ENCODE results near the gene MLKL. TPM values are rescaled to one million over a fixed set of nuclear protein-coding genes. Genes with fewer than 3 reads are reported as not detected.

MLKL gene
- polyA plus RNA-seq, 3 donors, result 33.6 to 136 (median 37.8) TPM

GRCh38 chr16:74660383-74660782 is 40.3 kb downstream of the MLKL start:
- no peaks in the 10 kb centered on the region for H3K9me3 Mint-ChIP-seq
- H3K36me3 Mint-ChIP-seq, result peaks cover 54 to 74% of the 10 kb centered on the region in 2 donors
- H3K79me2 ChIP-seq (ENCODE audit: insufficient read depth, low read length), result peaks cover 100% of the 10 kb centered on the region
- H4K20me1 ChIP-seq (ENCODE audit: insufficient read depth, low read length), result peaks cover 42% of the 10 kb centered on the region
- no peak overlapping the region for H3K4me3 Mint-ChIP-seq
- peaks cover 38% of the 10 kb centered on the region for H3K4me1 Mint-ChIP-seq
- no peak for DNase-seq
- H3K9me3 ChIP-seq (replicated peaks in 1 of 2; ENCODE audit: control insufficient read depth in 1 of 2, insufficient read depth in 1 of 2, low read length in 2 of 2), result no peaks in the 10 kb centered on the region
- no peak overlapping the region for H2AFZ ChIP-seq (ENCODE audit: insufficient read depth, low read depth, low read length, poor library complexity, severe bottlenecking)
- WGBS (ENCODE audit: insufficient coverage), result 100% methylated on average over 1 of the region's 4 CpGs
- no peak overlapping the region for H3K4me3 ChIP-seq (replicated peaks in 1 of 3; ENCODE audit: low read depth in 2 of 3, low read length in 3 of 3)
- H3K4me1 ChIP-seq (ENCODE audit: control insufficient read depth in 1 of 2, insufficient read depth in 2 of 2, low read length in 2 of 2), result peaks cover 16 to 23% of the 10 kb centered on the region in 2 donors
- peaks cover 38 to 93% of the 10 kb centered on the region in 2 donors for H3K36me3 ChIP-seq (replicated peaks in 1 of 2; ENCODE audit: control insufficient read depth in 1 of 2, insufficient read depth in 2 of 2, low read length in 2 of 2)
- no peaks in the 10 kb centered on the region for H3K27me3 Mint-ChIP-seq (ENCODE audit: low read depth in 3 of 3)
- intact Hi-C loops (cut with micrococcal nuclease), result no loop called here
- H3K27me3 ChIP-seq (ENCODE audit: control insufficient read depth in 2 of 2, insufficient read depth in 2 of 2, low read length in 2 of 2), result no peaks in the 10 kb centered on the region
- H3K27ac Mint-ChIP-seq, result peak overlapping the region in 1 of 7 donors; percentile 8
- no peak overlapping the region for H3K4me2 ChIP-seq (replicated peaks; ENCODE audit: extremely low read depth, low read length, poor library complexity, severe bottlenecking)
- TF ChIP-seq CTCF (IDR thresholded peaks at IDR 0.05), result no peak
- peak overlapping the region in 1 of 2 donors; percentile 55 for H3K27ac ChIP-seq (ENCODE audit: low read depth in 1 of 2, low read length in 2 of 2)
- no peak overlapping the region for H3K9ac ChIP-seq (ENCODE audit: insufficient read depth, low read length, poor library complexity, severe bottlenecking)

- Histone ChIP-seq H4K20me1 (ENCODE audit: insufficient read depth, low read length) (peaks cover 42% of the 10 kb centered on the region), H3K27ac (ENCODE audit: low read depth in 1 of 2, low read length in 2 of 2) (peak overlapping the region in 1 of 2 donors; percentile 53), H3K4me2 (replicated peaks; ENCODE audit: extremely low read depth, low read length, poor library complexity, severe bottlenecking) (no peak overlapping the region), H3K27me3 (ENCODE audit: control insufficient read depth in 2 of 2, insufficient read depth in 2 of 2, low read length in 2 of 2) (no peaks in the 10 kb centered on the region), H3K36me3 (replicated peaks in 1 of 2; ENCODE audit: control insufficient read depth in 1 of 2, insufficient read depth in 2 of 2, low read length in 2 of 2) (peaks cover 36 to 93% of the 10 kb centered on the region in 2 donors), H3K4me3 (replicated peaks in 1 of 3; ENCODE audit: low read depth in 2 of 3, low read length in 3 of 3) (no peak overlapping the region), H3K4me1 (ENCODE audit: control insufficient read depth in 1 of 2, insufficient read depth in 2 of 2, low read length in 2 of 2) (peaks cover 16 to 18% of the 10 kb centered on the region in 2 donors), H2AFZ (ENCODE audit: insufficient read depth, low read depth, low read length, poor library complexity, severe bottlenecking) (no peak overlapping the region), H3K9me3 (replicated peaks in 1 of 2; ENCODE audit: control insufficient read depth in 1 of 2, insufficient read depth in 1 of 2, low read length in 2 of 2) (no peaks in the 10 kb centered on the region), H3K79me2 (ENCODE audit: insufficient read depth, low read length) (peaks cover 100% of the 10 kb centered on the region), H3K9ac (ENCODE audit: insufficient read depth, low read length, poor library complexity, severe bottlenecking) (no peak overlapping the region)
- Mint-ChIP-seq H3K4me1 (peaks cover 42% of the 10 kb centered on the region), H3K36me3 (peaks cover 58 to 70% of the 10 kb centered on the region in 2 donors), H3K9me3 (no peaks in the 10 kb centered on the region), H3K27ac (peak overlapping the region in 2 of 7 donors; percentile 35 to 69), H3K27me3 (ENCODE audit: low read depth in 3 of 3) (no peaks in the 10 kb centered on the region), H3K4me3 (no peak overlapping the region)
- WGBS (ENCODE audit: insufficient coverage), result 91% methylated on average over 2 of the region's 2 CpGs
- DNase-seq, result no peak
- intact Hi-C loops (cut with micrococcal nuclease), result no loop called here
- TF ChIP-seq CTCF (IDR thresholded peaks at IDR 0.05), result no peak
These were observed 41.6 kb downstream of the MLKL start for GRCh38 chr16:74659041-74659440.
